ENCODE results near the gene NCKAP1. TPM values are rescaled to one million over a fixed set of nuclear protein-coding genes. Genes with fewer than 3 reads are reported as not detected.

Gene NCKAP1
- total RNA-seq, 2 donors from 2014 or later, result 128 to 136 TPM

DNA sequence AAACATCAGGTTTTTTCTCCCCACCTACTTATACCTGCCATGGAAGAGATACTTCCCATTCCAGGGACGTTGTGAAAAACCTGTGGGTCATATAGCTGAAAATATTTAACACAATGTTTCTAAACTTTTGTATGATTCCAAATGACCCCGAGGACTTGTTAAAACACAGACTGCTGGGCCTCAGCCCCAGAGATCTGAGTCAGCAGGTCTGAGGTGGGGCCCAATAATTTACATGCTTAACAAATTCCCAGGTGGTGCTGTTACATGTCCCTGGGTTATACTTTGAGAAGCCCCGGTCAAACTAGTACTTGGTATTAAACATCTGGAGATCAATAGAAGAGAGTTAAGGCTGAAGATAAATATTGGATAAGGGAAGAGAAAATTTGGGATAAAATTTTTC is 100.4 kb downstream of the NCKAP1 start:
- H3K27me3 ChIP-seq (ENCODE audit: control insufficient read depth, insufficient read depth, low read length, poor library complexity, severe bottlenecking), result no peaks in the 10 kb centered on the region
- peaks cover 5% of the 10 kb centered on the region for H3K9me3 ChIP-seq (ENCODE audit: control insufficient read depth, low read length)
- peaks cover 87% of the 10 kb centered on the region for H3K36me3 ChIP-seq (ENCODE audit: control insufficient read depth, insufficient read depth, low read length)
- Mint-ChIP-seq H3K27me3 (ENCODE audit: insufficient read depth) (no peaks in the 10 kb centered on the region), H3K27ac (no peak overlapping the region), H3K9me3 (no peaks in the 10 kb centered on the region), H3K4me1 (peaks cover 9% of the 10 kb centered on the region), H3K4me3 (no peak overlapping the region), H3K36me3 (ENCODE audit: low read depth) (peaks cover 53% of the 10 kb centered on the region)
- no peak overlapping the region for H3K4me3 ChIP-seq (ENCODE audit: low read length)
- H3K27ac ChIP-seq (ENCODE audit: low read depth, low read length), result no peak overlapping the region
- H3K9ac ChIP-seq (ENCODE audit: extremely low read depth, low read length, poor library complexity, severe bottlenecking), result no peak overlapping the region
- TF ChIP-seq, protein P1, sequence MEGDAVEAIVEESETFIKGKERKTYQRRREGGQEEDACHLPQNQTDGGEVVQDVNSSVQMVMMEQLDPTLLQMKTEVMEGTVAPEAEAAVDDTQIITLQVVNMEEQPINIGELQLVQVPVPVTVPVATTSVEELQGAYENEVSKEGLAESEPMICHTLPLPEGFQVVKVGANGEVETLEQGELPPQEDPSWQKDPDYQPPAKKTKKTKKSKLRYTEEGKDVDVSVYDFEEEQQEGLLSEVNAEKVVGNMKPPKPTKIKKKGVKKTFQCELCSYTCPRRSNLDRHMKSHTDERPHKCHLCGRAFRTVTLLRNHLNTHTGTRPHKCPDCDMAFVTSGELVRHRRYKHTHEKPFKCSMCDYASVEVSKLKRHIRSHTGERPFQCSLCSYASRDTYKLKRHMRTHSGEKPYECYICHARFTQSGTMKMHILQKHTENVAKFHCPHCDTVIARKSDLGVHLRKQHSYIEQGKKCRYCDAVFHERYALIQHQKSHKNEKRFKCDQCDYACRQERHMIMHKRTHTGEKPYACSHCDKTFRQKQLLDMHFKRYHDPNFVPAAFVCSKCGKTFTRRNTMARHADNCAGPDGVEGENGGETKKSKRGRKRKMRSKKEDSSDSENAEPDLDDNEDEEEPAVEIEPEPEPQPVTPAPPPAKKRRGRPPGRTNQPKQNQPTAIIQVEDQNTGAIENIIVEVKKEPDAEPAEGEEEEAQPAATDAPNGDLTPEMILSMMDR (conservative IDR thresholded peaks at IDR 0.05), result no peak
- 96 to 100% methylated on average over 1 to 3 of the region's 3 CpGs for WGBS, 2 experiments (ENCODE audit: insufficient coverage in 1 of 2, insufficient read length in 1 of 2)
- DNase-seq, result no peak
- H3K4me1 ChIP-seq (ENCODE audit: control insufficient read depth, insufficient read depth, low read length), result no peaks in the 10 kb centered on the region

DNA sequence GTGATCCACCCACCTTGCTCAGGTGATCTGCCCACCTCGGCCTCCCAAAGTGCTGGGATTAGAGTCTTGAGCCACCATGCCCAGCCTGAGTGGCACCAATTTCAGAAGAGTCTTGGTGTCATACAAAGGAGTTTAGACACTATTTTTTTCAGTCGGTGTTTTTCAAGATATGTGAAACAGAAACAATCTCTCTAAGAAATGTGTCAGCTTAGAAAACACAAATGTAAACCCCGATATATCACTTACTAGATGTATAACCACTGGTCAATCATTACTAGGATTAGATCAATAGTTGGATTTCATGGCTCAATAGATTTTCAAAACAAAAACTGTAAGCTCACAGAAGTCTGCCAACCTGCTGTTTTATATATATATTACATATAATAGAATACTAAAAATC is 104.6 kb downstream of the NCKAP1 start:
- H3K27ac ChIP-seq (ENCODE audit: low read depth, low read length), result no peak overlapping the region
- Mint-ChIP-seq H3K4me1 (peaks cover 29% of the 10 kb centered on the region), H3K27ac (no peak overlapping the region), H3K27me3 (ENCODE audit: insufficient read depth) (no peaks in the 10 kb centered on the region), H3K9me3 (no peaks in the 10 kb centered on the region), H3K36me3 (ENCODE audit: low read depth) (peaks cover 34% of the 10 kb centered on the region), H3K4me3 (no peak overlapping the region)
- WGBS, 2 experiments (ENCODE audit: insufficient coverage in 1 of 2, insufficient read length in 1 of 2), result 99 to 100% methylated on average over 2 to 3 of the region's 3 CpGs
- H3K9me3 ChIP-seq (ENCODE audit: control insufficient read depth, low read length), result peaks cover 5% of the 10 kb centered on the region
- H3K36me3 ChIP-seq (ENCODE audit: control insufficient read depth, insufficient read depth, low read length), result peaks cover 59% of the 10 kb centered on the region
- DNase-seq, result no peak
- H3K9ac ChIP-seq (ENCODE audit: extremely low read depth, low read length, poor library complexity, severe bottlenecking), result no peak overlapping the region
- peaks cover 3% of the 10 kb centered on the region for H3K4me1 ChIP-seq (ENCODE audit: control insufficient read depth, insufficient read depth, low read length)
- H3K27me3 ChIP-seq (ENCODE audit: control insufficient read depth, insufficient read depth, low read length, poor library complexity, severe bottlenecking), result no peaks in the 10 kb centered on the region
- H3K4me3 ChIP-seq (ENCODE audit: low read length), result no peak overlapping the region
- TF ChIP-seq, protein P1 (conservative IDR thresholded peaks at IDR 0.05), result no peak

GRCh38 chr2:182929972-182930371 is 108.3 kb downstream of the NCKAP1 start:
- Histone ChIP-seq H3K27me3 (ENCODE audit: control insufficient read depth, insufficient read depth, low read length, poor library complexity, severe bottlenecking) (no peaks in the 10 kb centered on the region), H3K36me3 (ENCODE audit: control insufficient read depth, insufficient read depth, low read length) (peaks cover 61% of the 10 kb centered on the region), H3K9ac (ENCODE audit: extremely low read depth, low read length, poor library complexity, severe bottlenecking) (no peak overlapping the region), H3K27ac (ENCODE audit: low read depth, low read length) (no peak overlapping the region), H3K4me3 (ENCODE audit: low read length) (peak overlapping the region; percentile 39), H3K4me1 (ENCODE audit: control insufficient read depth, insufficient read depth, low read length) (peaks cover 10% of the 10 kb centered on the region), H3K9me3 (ENCODE audit: control insufficient read depth, low read length) (peaks cover 5% of the 10 kb centered on the region)
- DNase-seq, result no peak
- peak overlapping the region; percentile 71 for H3K27ac Mint-ChIP-seq
- TF ChIP-seq, protein P1 (conservative IDR thresholded peaks at IDR 0.05), result no peak
- no peaks in the 10 kb centered on the region for H3K27me3 Mint-ChIP-seq (ENCODE audit: insufficient read depth)
- H3K4me3 Mint-ChIP-seq, result peak overlapping the region; percentile 11
- H3K9me3 Mint-ChIP-seq, result no peaks in the 10 kb centered on the region
- peaks cover 49% of the 10 kb centered on the region for H3K4me1 Mint-ChIP-seq
- H3K36me3 Mint-ChIP-seq (ENCODE audit: low read depth), result peaks cover 40% of the 10 kb centered on the region
